Measurements from ENCODE around the gene ELMO1. TPM values are rescaled to one million over a fixed set of nuclear protein-coding genes. Genes with fewer than 3 reads are reported as not detected.

Gene ELMO1
- total RNA-seq, 1 experiment from 2014 or later = 7.8 TPM

- Histone ChIP-seq H3K23ac (ENCODE audit: insufficient read length, low read depth, low read length) (no peak overlapping the region), H3K4ac (ENCODE audit: low read depth, low read length) (no peak overlapping the region), H3K4me1 (ENCODE audit: insufficient read depth, low read length) (no peaks in the 10 kb centered on the region), H3K14ac (ENCODE audit: insufficient read depth, low read length) (no peak overlapping the region), H2BK5ac (ENCODE audit: insufficient read length, low read length) (no peak overlapping the region), H3K56ac (ENCODE audit: insufficient read length, low read depth, low read length) (no peak overlapping the region), H3K27ac (ENCODE audit: insufficient read length, low read depth, low read length) (no peak overlapping the region), H3K79me2 (ENCODE audit: insufficient read depth, low read length) (no peaks in the 10 kb centered on the region), H3K23me2 (ENCODE audit: insufficient read length, low read depth, low read length, poor library complexity, severe bottlenecking) (no peaks in the 10 kb centered on the region), H3K9ac (ENCODE audit: extremely low read depth, insufficient read length, low read length) (no peak overlapping the region), H2BK120ac (ENCODE audit: low read depth, low read length, poor library complexity, severe bottlenecking) (no peak overlapping the region), H2BK20ac (ENCODE audit: low read depth, low read length, poor library complexity, severe bottlenecking) (no peak overlapping the region), H4K8ac (replicated peaks; ENCODE audit: insufficient read length, low read depth, low read length) (no peak overlapping the region), H3K18ac (ENCODE audit: insufficient read length, low read depth, low read length) (no peak overlapping the region), H3K4me2 (ENCODE audit: insufficient read depth, insufficient read length, low read length) (no peak overlapping the region), H3T11ph (ENCODE audit: low read length) (no peak overlapping the region), H2BK15ac (ENCODE audit: low read depth, low read length) (no peak overlapping the region), H4K91ac (ENCODE audit: insufficient read length, low read depth, low read length) (no peak overlapping the region), H2AK5ac (ENCODE audit: insufficient read length, low read length) (no peak overlapping the region), H3K9me3 (ENCODE audit: control insufficient read depth, low read depth, low read length) (no peaks in the 10 kb centered on the region), H4K20me1 (ENCODE audit: control insufficient read depth, insufficient read depth, insufficient read length) (no peaks in the 10 kb centered on the region), H3K79me1 (ENCODE audit: insufficient read depth, low read depth, low read length, poor library complexity, severe bottlenecking) (no peaks in the 10 kb centered on the region), H2AFZ (ENCODE audit: low read length) (no peak overlapping the region), H2BK12ac (ENCODE audit: insufficient read length, low read depth, low read length) (no peak overlapping the region), H4K5ac (ENCODE audit: insufficient read length, low read depth, low read length) (no peak overlapping the region), H3K27me3 (ENCODE audit: insufficient read depth, low read length) (no peaks in the 10 kb centered on the region)
- Mint-ChIP-seq H3K36me3 (ENCODE audit: insufficient read depth in 1 of 3, low read depth in 3 of 3) (no peaks in the 10 kb centered on the region; a peak in 1 of 7 replicates), H3K4me1 (peaks cover 5 to 6% of the 10 kb centered on the region in 2 experiments), H3K27ac (no peak overlapping the region), H3K27me3 (ENCODE audit: low read depth) (no peaks in the 10 kb centered on the region; the same call in 1 of the 2 replicates), H3K9me3 (no peaks in the 10 kb centered on the region), H3K4me3 (no peak overlapping the region)
- no CpG with 5 or more reads among the region's 12 CpGs for WGBS (ENCODE audit: extremely low coverage, insufficient read length, low lambda C conversion rate)
- DNase-seq = no peak
- no peak for TF ChIP-seq CTCF (conservative IDR thresholded peaks at IDR 0.05)
These were observed 433.2 kb downstream of the ELMO1 start for GRCh38 chr7:37015353-37016034.
